ENCODE results near the gene MICAL3. TPM values are rescaled to one million over a fixed set of nuclear protein-coding genes. Genes with fewer than 3 reads are reported as not detected.

The MICAL3 gene
- total and polyA plus RNA-seq, 2 of the 8 experiments (the other 6 are each of a cell fraction or from before 2014, with no cell fraction given), result 8.3 to 41.8 TPM

DNA sequence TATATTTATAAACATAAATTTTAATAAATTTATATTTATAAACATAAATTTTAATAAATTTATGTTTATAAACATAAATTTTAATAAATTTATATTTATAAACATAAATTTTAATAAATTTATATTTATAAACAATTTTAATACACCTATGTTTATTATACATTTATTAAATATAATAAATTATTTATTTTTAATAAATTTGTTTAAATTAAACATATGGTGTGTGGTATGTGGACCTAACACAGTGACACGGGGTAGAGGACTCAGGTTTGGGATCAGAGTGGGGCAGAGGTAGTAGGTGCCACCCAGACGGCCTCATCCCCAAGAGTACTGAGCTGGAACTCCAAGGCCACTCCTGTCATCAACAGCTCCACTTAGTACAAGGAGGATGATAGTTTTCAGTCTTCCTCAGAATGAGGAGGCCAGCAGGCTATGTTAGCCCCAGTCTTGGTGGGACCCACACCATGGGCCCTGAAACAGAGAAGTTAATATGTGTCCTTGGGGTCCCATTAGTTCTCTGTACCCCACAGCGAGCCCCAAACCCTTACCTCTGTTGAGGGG lies 203.4 kb downstream of the MICAL3 start:
- Histone ChIP-seq H2AFZ (ENCODE audit: low read length) (no peak overlapping the region), H4K5ac (ENCODE audit: insufficient read length, low read depth, low read length) (no peak overlapping the region), H4K8ac (ENCODE audit: extremely low read depth, insufficient read depth, low read length) (no peak overlapping the region), H3K4me3 (ENCODE audit: extremely low read depth in 1 of 4, insufficient read depth in 2 of 4, low read depth in 3 of 4, low read length in 4 of 4) (no peak overlapping the region), H3K9ac (replicated peaks in 1 of 4; ENCODE audit: extremely low read depth in 1 of 4, low read depth in 3 of 4, low read length in 3 of 4) (no peak overlapping the region), H3K18ac (ENCODE audit: extremely low read depth, low read length) (no peak overlapping the region), H3K23me2 (ENCODE audit: low read depth, low read length) (no peaks in the 10 kb centered on the region), H2BK5ac (ENCODE audit: low read depth, low read length) (no peak overlapping the region), H2BK15ac (ENCODE audit: low read length) (no peak overlapping the region), H4K20me1 (replicated peaks in 1 of 2; ENCODE audit: control insufficient read depth in 1 of 2, insufficient read depth in 2 of 2, low read length in 2 of 2) (peaks cover 0 to 2% of the 10 kb centered on the region in 2 experiments), H2BK12ac (ENCODE audit: low read depth, low read length) (no peak overlapping the region), H2BK120ac (replicated peaks; ENCODE audit: low read depth, low read length) (no peak overlapping the region), H3K36me3 (ENCODE audit: control insufficient read depth in 2 of 4, insufficient read depth in 4 of 4, low read length in 3 of 4) (no peaks in the 10 kb centered on the region), H3K27ac (ENCODE audit: low read depth, low read length) (no peak overlapping the region), H2BK20ac (ENCODE audit: low read length) (no peak overlapping the region), H3K14ac (ENCODE audit: insufficient read length) (no peak overlapping the region), H3K56ac (replicated peaks; ENCODE audit: insufficient read length, low read depth, low read length) (no peak overlapping the region), H4K91ac (replicated peaks; ENCODE audit: insufficient read length, low read length) (no peak overlapping the region), H3K79me2 (ENCODE audit: control insufficient read depth in 1 of 2, insufficient read depth in 2 of 2, low read length in 2 of 2) (no peaks in the 10 kb centered on the region), H3K9me3 (ENCODE audit: insufficient read depth in 2 of 2, low read depth in 1 of 2, low read length in 1 of 2) (no peaks in the 10 kb centered on the region), H3K4ac (replicated peaks; ENCODE audit: insufficient read length, low read depth, low read length) (no peak overlapping the region), H2AK5ac (ENCODE audit: low read depth, low read length) (no peak overlapping the region), H3K4me1 (replicated peaks in 1 of 4; ENCODE audit: control insufficient read depth in 3 of 4, insufficient read depth in 4 of 4, low read length in 3 of 4) (peaks cover 0 to under 1% (median 0%) of the 10 kb centered on the region in 4 experiments; a peak in 2 of 7 replicates), H3K23ac (ENCODE audit: insufficient read length) (no peak overlapping the region), H3K79me1 (ENCODE audit: low read depth, low read length) (no peaks in the 10 kb centered on the region; the same call in 1 of the 2 replicates), H3K27me3 (replicated peaks in 1 of 4; ENCODE audit: control insufficient read depth in 3 of 4, extremely low read depth in 1 of 4, insufficient read depth in 3 of 4, low read length in 3 of 4) (no peaks in the 10 kb centered on the region), H3K4me2 (ENCODE audit: insufficient read depth in 1 of 2, low read depth in 2 of 2, low read length in 2 of 2) (no peak overlapping the region)
- DNase-seq (ENCODE audit: low read depth in 1 of 2, low spot score in 2 of 2) (no peak), FAIRE-seq (no peak)
- no peak for TF ChIP-seq BACH1 (IDR thresholded peaks at IDR 0.05; ENCODE audit: low read length)
- no peak for TF ChIP-seq NRF1 (IDR thresholded peaks at IDR 0.05; ENCODE audit: low read depth, low read length)
- no peak for TF ChIP-seq SRF (IDR thresholded peaks at IDR 0.05; ENCODE audit: low read depth, low read length)
- TF ChIP-seq EGR1 (IDR thresholded peaks at IDR 0.05; ENCODE audit: borderline replicate concordance, low read depth, low read length), result no peak
- TF ChIP-seq NANOG (IDR thresholded peaks at IDR 0.05; ENCODE audit: insufficient read depth, low read depth, low read length, poor library complexity, severe bottlenecking), result no peak
- no peak for TF ChIP-seq FOSL1 (IDR thresholded peaks at IDR 0.05; ENCODE audit: insufficient read depth, low read depth, low read length)
- TF ChIP-seq POU5F1 (IDR thresholded peaks at IDR 0.05; ENCODE audit: low read depth, low read length), result no peak
- TF ChIP-seq, protein P1, sequence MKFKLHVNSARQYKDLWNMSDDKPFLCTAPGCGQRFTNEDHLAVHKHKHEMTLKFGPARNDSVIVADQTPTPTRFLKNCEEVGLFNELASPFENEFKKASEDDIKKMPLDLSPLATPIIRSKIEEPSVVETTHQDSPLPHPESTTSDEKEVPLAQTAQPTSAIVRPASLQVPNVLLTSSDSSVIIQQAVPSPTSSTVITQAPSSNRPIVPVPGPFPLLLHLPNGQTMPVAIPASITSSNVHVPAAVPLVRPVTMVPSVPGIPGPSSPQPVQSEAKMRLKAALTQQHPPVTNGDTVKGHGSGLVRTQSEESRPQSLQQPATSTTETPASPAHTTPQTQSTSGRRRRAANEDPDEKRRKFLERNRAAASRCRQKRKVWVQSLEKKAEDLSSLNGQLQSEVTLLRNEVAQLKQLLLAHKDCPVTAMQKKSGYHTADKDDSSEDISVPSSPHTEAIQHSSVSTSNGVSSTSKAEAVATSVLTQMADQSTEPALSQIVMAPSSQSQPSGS (IDR thresholded peaks at IDR 0.05; ENCODE audit: low read length), result no peak
- no peak for TF ChIP-seq KDM4A (IDR thresholded peaks at IDR 0.05; ENCODE audit: low read depth, low read length, severe bottlenecking)
- TF ChIP-seq HDAC6 (IDR thresholded peaks at IDR 0.05; ENCODE audit: low read depth, low read length), result no peak
- CTCF ChIA-PET (ENCODE audit: partially characterized antibody), result interaction anchor here (0.6 to 2.2 kb wide), 5 partner anchors 9 to 232 kb away, joined by 3 to 13 read pairs (median 6); no protein-coding TSS in a partner anchor
- WGBS, 2 experiments (ENCODE audit: extremely low coverage in 1 of 2, insufficient coverage in 1 of 2, insufficient read length in 1 of 2, insufficient replicate concordance in 2 of 2, low coverage in 1 of 2, low lambda C conversion rate in 2 of 2, missing lambda C conversion rate in 1 of 2), result 87% methylated on average over 3 of the region's 3 CpGs; no CpG with 5 or more reads in 1 of the 2 experiments
- POLR2A ChIA-PET (ENCODE audit: partially characterized antibody), result interaction anchor here (0.8 kb wide), 1 partner anchor 578 kb away, joined by 3 read pairs; no protein-coding TSS in a partner anchor
